Cortex of kidney (tissue), 1 donor: ENCODE results near the gene ADRA1B.
"Not testable (repeated sequence)": the region's sequence is repeated elsewhere in the genome, so short reads cannot be mapped to it uniquely, and the experiment has no call there.

ENCODE experiments used
- DNase-seq: peaks from one replicate; lab custom pipeline; 2025; lab: John Stamatoyannopoulos, UW

ADRA1B gene

DNA sequence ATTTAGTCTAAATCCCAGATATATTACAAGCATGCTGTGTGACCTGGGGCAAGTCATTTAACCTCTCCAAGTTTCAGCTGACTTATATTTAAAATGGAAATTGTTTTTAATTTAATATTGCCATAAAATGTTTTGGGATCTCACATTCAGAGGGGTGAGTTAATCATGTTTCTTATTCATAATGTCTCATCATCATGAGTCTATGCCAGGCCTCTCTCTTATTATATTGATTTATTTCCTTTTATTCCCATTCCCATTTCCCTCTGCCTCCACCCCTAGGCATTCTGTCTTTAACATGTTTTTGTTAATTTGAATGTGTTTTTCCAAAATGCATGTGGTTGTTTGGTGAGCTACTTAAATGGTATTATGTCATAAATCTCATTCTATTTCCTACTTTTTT, 53.7 kb downstream of the ADRA1B start:
- DNase-seq = no peak

DNA sequence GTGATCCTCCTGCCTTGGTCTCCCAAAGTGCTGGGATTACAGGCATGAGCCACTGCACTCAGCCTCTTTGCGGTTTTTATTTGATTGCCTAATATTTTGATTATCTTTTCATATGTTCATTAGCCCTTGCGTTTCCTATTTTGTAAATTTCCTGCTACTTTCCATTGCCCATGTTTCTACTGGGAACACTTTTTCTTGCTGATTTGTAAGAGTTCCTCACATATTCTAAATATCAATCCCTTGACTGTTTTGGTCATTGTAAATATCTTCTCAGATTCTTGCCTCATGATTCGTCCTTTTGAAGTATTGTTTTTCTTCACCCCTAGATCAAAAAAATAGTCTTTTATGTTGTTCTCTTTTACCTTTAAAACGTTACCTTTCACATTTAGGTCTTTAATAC, 54.8 kb downstream of the ADRA1B start:
- no peak for DNase-seq

DNA sequence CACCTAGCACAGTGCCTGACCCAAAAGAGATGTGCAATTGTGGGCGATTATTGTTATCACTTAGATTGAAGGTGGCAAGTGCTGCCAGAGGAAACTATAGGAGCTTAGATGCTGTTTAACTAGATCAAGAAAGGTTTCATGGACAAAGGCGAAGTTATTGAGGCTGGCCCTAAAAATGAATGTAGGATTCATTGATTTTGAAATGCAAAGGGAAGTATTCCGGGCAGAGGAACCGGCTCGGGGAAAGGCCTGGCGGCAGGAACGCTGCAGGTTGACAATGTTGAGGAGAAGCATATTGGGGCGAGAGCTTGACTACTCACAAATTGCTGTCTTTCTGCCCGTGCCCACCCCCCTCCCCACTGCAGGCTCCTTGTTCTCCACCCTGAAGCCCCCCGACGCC, 55.2 kb downstream of the ADRA1B start:
- no peak for DNase-seq

DNA sequence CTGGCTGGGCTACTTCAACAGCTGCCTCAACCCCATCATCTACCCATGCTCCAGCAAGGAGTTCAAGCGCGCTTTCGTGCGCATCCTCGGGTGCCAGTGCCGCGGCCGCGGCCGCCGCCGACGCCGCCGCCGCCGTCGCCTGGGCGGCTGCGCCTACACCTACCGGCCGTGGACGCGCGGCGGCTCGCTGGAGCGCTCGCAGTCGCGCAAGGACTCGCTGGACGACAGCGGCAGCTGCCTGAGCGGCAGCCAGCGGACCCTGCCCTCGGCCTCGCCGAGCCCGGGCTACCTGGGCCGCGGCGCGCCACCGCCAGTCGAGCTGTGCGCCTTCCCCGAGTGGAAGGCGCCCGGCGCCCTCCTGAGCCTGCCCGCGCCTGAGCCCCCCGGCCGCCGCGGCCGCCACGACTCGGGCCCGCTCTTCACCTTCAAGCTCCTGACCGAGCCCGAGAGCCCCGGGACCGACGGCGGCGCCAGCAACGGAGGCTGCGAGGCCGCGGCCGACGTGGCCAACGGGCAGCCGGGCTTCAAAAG, 55.7 kb downstream of the ADRA1B start:
- DNase-seq = no peak

DNA sequence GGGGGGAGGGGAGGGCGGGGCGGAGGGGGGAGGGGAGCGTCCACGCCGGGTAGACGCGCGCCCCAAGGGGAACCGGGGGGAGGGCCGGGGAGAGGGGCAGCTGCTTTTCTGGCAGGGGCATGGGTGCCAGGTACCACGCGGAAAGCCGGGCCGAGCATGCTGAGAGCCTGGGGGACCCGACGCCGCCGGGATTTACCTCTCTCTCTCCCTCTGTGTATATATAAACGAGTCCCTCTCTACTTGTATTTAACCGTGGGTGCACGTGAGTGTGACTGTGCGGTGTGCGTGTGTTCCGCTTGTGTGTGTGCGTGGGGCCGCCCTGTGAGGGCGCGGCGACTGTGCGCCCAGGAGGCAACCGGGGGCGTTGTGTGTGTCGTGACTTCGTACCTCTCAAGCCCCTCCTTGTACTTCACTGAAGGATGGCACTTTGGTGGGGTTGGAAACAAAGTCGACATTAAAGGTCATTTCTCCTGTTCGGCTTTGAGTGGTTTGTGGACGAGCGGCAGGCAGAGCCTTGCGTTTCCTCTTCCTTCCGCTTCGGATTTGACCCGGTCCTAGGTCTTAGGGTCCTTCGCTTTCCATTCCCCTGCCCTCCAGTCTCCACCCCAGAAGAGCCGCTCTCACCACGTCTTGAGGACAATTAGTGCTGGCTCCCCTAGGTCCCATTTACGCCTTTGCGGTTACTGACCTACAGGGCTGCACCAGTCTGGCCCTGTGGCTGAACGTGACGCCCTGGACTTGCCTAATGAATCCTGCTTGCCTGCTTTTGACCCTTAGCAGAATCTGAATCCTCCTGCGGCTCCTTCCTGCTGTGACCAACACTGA, 56.5 kb downstream of the ADRA1B start:
- DNase-seq = no peak

GRCh38 chr5:159975462-159976019, 59.3 kb downstream of the ADRA1B start:
- DNase-seq = no peak

DNA sequence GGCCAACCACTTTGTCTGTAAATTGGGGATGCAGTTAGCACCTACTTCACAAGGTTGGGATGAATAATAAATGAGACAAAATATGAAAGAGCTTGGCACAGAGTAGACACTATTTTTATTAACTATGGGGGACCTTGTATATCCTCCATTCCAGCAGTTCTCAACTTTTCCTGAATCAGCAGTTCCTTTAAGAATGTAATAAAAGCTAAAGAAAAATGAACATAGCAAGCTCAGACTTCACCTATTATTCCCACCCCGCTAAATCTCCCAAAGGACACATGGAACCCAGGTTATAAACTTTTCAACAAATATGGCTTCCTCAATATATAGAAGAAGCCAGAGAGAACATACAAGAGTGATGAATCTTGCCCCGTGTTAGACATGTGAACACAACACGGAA, 60.6 kb downstream of the ADRA1B start:
- no peak for DNase-seq

- no peak for DNase-seq
Observed at GRCh38 chr5:159978358-159978757, 62.1 kb downstream of the ADRA1B start.

DNA sequence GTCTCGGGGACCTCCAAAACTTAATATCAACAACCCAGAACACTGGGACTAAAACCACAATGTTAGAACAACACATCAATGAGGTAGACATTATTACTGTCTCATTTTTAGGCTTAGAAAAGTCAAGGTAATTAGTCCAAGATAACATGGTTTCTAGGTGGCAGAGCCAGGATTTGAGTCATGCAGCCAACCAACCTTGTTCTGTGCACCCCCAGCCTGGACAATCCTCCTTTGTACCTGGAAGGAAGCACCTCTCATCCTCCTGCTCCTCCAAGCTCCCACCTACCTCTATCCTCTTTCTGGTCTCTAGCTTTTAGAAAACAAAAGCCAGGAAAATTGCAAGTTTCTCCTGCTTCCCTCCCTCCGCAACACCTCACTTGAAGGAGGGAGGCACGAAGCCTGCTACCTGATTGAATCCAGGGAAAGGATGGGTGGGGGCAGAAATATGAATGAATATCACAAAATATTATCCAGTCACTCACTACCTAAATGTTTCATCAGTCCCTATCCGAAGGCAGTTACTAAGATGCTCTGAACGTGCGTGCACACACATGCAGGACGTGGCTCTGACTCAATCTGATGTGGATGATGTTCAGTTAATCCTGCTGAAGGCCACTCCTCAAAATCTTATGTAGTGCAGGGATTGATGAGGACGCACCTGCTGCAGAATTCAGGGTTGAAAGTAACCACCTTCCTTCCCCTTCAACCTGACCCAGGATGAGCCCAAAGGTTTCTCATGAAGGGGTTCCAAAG, 66.3 kb downstream of the ADRA1B start:
- DNase-seq = no peak

DNA sequence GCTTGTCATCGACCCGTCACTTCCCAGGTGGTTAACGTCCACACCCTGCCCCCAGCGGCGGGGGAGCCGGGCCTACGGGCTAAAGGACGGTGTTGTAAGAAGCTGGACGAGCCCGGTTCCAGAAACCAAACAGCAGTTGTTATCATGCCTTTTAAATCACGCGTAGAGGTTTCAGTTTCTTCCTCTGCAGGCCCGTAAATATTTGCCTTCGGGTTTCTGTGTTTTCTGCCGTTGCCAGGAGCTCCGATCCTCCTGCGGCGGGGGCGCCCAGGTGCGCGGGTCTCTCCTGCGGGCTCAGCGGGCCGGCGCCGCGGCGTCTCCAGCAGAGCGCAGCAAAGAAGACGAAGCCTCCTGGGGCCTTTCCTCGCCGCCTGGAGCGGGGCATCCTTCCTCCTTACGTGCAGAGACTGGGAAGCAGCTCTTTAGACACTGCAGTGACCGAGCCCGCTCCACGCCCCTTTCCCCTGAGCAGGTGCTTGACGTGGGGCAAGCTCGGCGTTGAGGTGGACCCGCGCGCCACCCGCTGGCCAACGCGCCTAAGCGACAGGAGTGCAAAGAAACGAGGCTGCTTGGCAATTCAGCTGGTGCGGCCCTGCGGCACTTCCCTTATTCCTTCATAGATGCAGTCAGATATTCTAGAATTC, 70.9 kb downstream of the ADRA1B start:
- no peak for DNase-seq

DNA sequence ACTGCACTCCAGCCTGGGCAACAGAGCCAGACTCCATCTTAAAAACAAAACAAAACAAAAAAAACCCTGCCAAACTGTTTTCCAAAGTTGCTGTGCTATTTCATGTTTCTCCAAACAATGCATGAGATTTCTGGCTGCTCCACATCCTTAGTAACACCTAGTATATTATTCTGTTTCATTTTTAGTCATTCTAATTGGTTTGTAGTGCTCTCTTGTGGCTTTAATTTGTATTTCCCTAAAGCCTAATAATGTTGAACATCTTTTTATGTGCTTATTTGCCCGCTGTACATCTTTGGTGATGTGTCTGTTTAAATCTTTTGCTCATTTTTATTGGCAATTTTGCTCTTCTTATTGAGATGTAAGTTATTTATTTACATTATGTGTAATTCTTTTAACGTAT, 74.2 kb downstream of the ADRA1B start:
- no peak for DNase-seq

DNA sequence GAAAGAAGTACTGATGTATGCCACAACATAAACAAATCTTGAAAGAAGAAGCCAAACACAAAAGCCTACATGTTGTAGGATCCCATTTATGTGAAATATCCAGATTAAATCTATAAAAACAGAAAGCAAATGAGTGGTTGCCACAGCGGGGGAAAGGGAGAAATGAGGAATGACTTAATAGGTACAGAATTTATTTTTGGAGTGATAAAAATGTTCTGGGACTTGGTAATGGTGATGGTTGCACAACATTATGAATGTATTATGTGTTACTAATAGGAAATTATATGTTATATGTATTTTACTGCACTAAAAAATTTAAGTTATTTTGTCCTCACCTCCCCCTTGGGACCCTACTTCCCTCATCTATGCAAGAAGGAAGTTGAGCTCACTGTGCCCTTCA, 76.3 kb downstream of the ADRA1B start:
- DNase-seq = no peak

DNA sequence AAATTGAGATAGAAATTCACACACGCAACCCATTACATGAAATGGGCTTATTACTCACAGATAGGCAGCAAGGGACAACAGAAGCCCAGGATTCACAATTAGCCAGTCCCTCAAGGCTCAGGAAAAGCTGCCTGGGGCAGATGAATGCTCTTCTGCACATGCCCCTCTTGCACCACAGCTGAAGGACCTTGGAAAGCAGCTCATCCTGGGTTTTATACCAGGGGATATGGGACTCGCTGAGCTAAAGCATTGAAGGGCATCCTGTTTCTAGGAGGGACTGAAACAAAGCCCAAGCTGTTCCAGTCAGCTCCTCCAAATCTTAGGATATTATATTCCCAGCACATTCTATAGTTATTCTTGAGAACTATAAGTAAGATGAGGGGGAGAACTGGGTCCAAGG, 76.9 kb downstream of the ADRA1B start:
- DNase-seq = no peak

DNA sequence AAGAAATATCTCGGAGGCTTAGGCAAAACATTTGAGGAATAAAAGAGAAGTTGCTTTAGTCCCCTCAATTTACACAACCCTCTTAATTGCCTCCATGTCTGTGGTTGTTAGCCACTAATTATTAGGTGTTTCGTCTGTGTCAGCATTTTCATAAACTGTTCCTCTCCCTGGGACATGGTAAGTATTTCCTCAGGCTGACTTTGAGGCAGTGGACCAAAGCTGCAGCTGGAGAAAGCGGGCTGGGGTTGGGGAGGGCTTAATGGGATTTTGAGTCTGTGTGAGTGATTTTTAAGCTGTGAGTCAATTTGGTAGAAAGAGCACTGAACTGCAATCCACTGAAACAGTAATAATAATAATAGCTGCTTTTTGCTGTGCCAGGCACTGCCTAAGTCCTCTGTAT, 79.6 kb downstream of the ADRA1B start:
- no peak for DNase-seq

GRCh38 chr5:160001457-160001856, 85.2 kb downstream of the ADRA1B start:
- no peak for DNase-seq

- no peak for DNase-seq
Observed at GRCh38 chr5:160007514-160007913, 91.2 kb downstream of the ADRA1B start.

DNA sequence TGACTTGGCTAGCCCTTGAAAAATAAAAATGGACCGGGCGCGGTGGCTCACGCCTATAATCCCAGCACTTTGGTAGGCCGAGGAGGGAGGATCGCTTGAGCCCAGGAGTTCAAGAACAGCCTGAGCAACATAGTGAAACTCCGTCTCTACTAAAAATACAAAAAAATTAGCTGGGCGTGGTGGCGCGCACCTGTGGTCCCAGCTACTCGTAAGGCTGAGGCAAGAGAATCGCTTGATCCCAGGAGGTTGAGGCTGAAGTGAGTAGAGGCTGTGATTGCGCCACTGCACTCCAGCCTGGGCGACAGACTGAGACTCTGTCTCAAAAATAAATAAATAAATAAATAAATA, 92.2 kb downstream of the ADRA1B start:
- DNase-seq = not testable (repeated sequence)

DNA sequence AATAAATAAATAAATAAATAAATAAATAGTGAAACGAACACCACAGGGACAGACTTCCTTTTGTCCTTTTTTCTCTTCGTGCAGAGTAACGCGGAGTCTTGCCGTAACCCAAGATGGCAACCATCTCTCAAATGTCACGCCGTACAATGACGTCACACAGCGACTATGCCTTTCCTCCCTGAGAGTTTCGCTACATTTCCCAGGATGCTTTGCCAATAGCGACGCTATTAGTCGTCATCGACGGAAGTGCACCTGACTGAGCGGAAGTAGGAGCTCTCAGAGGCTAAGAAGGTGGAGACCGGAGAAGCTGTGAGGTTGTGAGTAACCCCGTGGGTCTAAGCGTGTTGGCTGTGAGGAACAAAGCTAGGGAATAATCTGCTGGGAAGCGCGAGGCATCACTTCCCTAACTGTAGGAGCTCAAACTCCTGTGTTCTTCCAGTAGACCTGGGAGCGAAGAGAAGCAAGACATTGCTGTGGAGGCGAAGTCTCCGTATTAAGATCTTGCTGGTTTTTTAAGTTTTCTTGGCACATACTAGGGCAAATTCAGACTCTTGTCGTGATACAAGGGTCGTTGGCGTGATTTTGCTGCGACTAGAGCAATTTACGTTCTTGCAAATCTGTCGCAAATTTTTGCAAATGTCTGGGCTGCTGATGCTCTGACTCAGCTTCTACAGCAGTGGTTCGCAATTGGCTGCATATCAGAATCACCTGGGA, 92.8 kb downstream of the ADRA1B start, which contains the start of gene TTC1:
TSS of gene TTC1 (plus strand) at position 263 of the 714 bp plus-strand sequence. CDS start 1,390 bp downstream, outside the sequence.
- DNase-seq = peak; percentile 7

- DNase-seq = no peak
Observed at GRCh38 chr5:160009591-160009989, 93.3 kb downstream of the ADRA1B start.

DNA sequence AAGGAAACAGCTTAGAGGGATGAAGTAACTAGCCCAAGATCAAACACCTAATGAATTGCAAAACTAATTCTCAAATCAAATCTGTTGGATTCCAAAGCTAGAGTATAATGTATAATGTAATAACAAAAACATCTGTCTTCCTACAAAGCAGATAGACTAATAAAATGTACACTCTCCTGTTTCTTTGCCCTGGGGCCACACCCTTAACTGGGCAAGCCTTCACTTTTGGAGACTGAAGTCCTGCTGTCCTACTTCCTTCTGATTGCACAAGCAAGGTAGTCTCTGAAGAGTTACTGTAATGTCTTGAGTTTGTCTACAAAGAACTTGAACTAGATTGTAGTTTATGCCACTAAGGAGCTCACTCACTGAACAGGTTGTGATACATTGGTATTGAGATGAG, 95.2 kb downstream of the ADRA1B start:
- no peak for DNase-seq

- not testable (repeated sequence) for DNase-seq
Observed at GRCh38 chr5:160014197-160014596, 97.9 kb downstream of the ADRA1B start.
